IPS DF 4.7 (cell line): ENCODE measurements around the gene EGFR.

Experiments used
- DNase-seq: peaks from one replicate; pipeline ENCODE4 v3.0.0-alpha.2; 2013; ENCODE audit warnings: low spot score; ENCODE audit errors: extremely low read depth

EGFR gene

DNA sequence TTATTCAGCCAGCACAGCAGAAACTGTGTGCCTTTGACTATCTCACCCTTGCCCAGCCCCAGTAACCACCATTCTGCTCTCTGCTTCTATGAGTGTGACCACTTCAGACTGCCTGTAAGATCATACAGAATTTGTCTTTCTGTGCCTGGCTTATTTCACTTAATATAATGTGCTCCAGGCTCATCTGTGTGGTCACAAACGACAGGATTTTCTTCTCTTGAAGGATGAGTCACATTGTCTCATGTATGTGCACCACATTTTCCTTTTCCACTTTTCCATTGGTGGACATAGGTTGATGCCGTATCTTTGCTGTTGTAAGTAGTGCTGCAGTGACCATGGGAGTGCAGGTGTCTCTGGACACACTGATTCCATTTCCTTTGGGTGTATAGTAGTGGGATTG is 223.8 kb downstream of the EGFR start:
- DNase-seq: no peak

DNA sequence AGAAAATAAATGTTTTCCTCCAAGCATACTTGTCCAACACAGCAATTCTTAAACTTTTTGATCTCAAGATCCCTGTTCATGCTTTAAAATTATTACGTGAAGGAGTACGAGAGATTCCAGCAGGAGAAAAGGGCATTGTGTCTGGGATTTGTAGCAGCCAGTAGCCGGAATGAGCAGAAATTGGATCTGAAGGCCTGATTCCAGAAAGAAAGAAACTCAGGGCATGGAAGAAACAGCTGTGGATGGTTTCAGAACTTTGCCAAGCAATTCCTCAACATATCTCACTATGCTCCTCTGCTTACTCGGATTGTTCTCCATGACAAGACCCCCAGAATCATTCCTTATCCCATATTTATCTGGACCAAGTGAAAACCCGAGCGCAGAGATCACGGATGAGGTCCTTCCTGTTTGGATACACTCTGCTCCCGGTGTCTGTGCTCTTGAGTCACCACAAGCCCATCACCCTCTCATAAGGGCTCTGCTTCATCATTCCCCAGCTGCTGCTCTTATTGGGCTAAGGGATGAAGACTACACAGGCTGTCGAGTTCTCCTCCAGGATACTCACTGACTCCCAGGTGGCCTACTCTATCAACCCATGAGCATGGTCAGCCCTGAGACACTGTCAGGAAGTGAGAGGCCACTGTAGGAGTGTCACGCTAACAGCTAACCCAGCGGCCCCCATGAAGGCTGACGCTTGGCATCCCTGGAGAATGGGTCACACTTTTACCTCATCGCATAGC is 225.4 kb downstream of the EGFR start:
- no peak for DNase-seq

DNA sequence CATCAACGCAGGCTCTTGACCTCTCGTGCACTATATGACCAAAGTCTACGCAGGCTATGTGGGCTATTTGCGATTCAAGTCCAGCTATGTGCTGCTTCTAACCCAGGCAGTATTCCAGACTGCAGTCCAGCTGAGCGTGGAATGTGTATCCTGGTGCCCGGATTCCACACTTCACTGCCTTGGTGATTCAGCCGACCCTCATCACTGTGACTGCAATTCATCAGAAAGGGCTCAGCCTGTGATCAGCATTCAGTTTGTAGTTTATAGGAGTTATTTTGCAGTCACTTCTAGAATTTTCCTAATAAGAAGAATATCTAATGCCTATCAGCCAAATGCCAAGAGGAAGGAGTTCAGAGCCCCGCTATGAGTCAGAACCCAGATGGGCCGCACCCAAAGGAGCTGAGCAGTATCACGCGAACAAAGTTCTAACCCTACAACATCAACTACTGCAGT is 226.5 kb downstream of the EGFR start:
- no peak for DNase-seq

- no peak for DNase-seq
Observed at GRCh38 chr7:55246171-55246570, 227.4 kb downstream of the EGFR start.

GRCh38 chr7:55247428-55247827 is 228.6 kb downstream of the EGFR start:
- DNase-seq: no peak

- DNase-seq: no peak
Observed at GRCh38 chr7:55248526-55248925, 229.7 kb downstream of the EGFR start.

GRCh38 chr7:55249332-55249731 is 230.5 kb downstream of the EGFR start:
- no peak for DNase-seq

DNA sequence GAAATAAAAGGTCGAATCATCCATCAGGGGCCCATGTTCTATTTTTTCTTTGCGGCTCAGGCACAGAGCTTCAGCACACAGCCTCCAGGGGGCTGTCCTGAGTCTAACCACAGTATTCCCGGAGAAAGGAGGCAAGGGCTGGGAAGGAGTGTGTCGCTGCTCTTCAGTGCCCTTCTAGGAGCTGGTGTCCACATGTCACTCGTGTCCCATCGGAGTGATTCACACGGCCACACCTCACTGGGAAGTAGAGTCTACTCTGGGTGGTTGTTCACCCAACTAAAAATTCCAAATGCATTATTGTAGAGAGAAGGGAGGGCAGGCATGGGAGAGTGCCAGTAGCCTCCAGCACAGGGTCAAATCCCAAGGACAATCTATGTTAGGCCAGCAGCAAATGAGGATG is 231.5 kb downstream of the EGFR start:
- DNase-seq: peak; percentile 53

DNA sequence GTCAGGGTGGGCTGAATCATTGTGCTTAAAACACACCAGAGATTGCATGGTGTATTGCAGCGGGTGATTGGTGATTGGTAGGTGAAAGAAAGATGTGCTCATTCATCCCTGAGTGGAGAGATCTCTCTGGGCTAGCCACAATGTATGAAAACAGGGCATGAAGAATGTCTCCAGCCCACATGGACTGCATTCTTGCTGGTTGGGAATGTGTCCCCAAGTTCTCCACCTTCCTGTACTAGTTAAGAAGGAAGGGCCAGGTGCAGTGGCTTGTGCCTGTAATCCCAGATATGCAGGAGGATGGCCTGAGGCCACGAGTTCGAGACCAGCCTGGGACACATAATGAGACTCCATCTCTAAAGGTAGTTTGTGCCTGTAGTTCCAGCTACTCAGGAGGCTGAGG is 232.5 kb downstream of the EGFR start:
- DNase-seq: no peak

DNA sequence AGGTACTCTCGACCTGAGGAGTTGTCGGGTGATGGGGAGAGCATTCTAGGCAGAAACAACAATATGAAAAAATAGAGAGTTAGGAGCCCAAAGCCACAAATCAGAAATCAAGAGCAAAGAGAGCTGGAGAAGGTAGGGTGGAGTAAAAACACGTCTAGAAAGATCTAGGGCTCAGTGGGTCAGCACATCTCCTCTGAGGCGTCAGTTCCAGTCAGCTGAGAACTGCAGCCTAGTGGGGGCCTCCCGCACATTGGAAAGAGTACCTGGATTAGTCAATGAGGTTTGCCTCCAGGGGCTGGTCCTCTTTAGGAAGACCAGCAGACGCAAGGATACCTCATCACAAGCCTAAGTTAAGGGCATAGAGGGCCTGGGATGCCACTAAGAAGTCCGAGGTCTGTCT is 233.1 kb downstream of the EGFR start:
- no peak for DNase-seq

- no peak for DNase-seq
Observed at GRCh38 chr7:55252386-55252785, 233.6 kb downstream of the EGFR start.

- DNase-seq: no peak
Observed at GRCh38 chr7:55253188-55253587, 234.4 kb downstream of the EGFR start.

DNA sequence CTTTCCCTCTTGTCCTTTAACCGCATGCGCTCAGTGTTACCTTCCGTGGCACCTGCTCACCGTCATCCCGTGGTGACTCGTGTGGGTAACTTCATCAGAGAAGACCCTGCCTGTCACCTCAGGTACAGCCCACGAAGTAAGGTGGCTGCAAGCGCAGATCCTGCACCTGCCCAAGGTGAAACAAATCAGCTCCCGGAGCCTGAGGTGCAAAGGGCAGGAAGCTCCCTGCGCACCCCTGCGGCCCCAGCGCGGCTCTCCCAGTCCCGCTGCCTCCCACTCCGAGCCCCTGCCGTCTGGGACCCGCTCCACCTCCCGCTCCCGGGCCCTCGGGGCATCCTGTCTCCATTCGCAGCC is 235.4 kb downstream of the EGFR start:
- DNase-seq: no peak

DNA sequence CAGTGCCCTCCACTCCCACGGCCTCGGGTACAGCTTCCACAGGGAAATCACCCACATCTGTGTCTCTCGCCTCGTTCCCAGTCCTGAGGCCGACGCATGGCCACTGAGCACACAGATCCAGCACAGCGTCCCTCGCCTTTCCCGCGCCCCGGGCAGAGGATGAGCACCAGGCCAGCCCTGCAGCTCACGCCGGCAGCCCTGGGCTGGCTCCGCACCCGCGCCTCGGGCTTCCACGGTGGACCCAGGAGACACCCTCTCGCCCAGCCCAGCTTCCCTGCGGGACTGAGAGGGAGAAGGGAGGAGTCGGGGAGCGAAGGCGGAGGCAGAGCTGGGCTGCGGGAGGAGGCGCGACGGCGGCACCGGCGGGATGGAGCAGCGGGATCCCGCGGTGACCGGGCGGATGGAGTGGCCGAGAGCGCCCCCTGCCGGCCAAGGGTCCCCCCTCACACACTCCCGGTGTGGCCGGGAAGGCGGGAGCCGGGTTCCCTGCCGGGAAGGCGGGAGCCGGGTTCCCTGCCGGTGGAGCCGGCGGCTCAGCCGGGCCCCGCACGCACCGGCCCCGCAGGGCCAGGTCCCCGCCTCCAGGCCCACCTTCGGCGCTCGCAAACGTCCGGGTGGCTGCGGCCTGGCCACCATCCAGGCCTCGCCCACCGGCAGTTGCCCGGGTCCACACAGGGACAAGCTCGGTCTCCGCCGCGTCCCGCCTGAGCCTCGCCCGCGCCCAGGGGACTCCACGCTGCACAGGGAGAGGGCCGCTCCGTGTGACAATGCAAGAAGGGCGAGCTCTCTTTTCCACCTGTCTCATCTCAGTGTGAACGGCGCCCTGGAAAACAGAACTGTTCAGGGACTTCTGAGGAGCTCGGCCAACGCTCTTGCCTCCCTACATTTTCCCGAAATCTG is 236.0 kb downstream of the EGFR start:
- peak; percentile 30 for DNase-seq

GRCh38 chr7:55255496-55256445 is 237.0 kb downstream of the EGFR start:
- no peak for DNase-seq

DNA sequence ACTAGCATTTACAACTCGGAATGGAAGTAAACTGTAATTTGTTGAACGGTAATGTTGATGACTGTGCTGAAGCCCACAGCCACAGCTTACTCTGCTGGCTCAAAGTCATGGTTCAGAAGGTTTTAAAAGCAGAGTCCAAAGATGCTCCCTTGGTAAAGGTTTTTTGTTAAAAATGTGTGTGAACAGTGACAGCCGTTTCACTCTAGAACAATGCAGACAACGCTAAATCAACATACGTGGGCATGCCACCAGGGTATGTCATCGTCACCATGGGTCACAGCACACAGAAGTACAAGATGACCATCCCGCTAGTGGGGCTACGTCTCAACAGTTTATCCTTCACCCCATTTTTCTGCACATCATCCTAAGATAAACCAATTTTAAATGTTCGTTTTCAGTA is 239.8 kb downstream of the EGFR start:
- no peak for DNase-seq

- no peak for DNase-seq
Observed at GRCh38 chr7:55260171-55260570, 241.4 kb downstream of the EGFR start.

DNA sequence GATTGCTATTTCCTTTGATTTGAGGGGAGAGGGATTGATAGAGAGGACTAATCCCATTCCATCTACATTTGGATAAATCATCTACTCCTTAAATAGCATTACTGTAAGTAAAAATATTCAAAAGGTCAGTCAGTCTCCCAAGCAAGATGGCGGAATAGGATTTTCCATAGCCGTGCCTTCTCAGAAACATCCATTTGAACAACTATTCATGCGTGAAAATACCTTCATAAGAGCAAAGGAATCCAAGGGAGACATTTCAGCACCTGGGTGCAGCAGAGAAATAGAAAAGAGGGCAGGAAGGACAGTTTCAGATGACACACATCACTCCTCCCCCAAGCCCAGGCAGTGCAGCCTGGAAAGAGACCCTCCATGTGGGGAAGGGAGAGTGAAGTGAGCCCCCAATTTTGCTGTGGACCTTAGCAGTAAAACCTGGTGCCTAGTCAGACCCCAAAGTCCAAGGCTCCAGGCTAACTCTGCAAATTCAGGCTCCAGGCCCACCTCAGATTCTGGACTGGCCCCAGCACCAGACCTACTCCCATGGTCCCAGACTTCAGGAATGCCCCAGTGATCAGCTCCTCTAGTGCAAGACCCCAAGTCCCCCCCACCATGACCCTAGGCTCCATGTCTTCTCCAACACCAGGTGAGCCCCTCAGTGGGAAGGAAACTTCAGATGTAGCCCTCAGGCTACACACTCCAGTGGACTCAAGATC is 242.0 kb downstream of the EGFR start:
- no peak for DNase-seq
